Endothelial cell (in vitro differentiated cells): ENCODE results near the gene ZNF521. TPM values are rescaled to one million over a fixed set of nuclear protein-coding genes. Genes with fewer than 3 reads are reported as not detected.

Experiments
- DNase-seq: peaks from one replicate; pipeline ENCODE4 v3.0.0; 2021; ENCODE audit warnings: low spot score
- H3K27ac Mint-ChIP-seq: one replicate; pipeline ENCODE4 v1.8.0; 2021; ENCODE audit warnings: mixed read lengths, inconsistent platforms; ENCODE audit not compliant: unreplicated experiment
- H3K27me3 Mint-ChIP-seq: one replicate; pipeline ENCODE4 v1.8.0; 2021; ENCODE audit warnings: mild to moderate bottlenecking, moderate library complexity, mixed read lengths, inconsistent platforms; ENCODE audit not compliant: unreplicated experiment
- H3K36me3 Mint-ChIP-seq: one replicate; pipeline ENCODE4 v1.8.0; 2021; ENCODE audit warnings: mild to moderate bottlenecking, low read depth, mixed read lengths, inconsistent platforms; ENCODE audit not compliant: unreplicated experiment
- H3K4me1 Mint-ChIP-seq: one replicate; pipeline ENCODE4 v1.8.0; 2021; ENCODE audit warnings: mild to moderate bottlenecking, mixed read lengths, inconsistent platforms; ENCODE audit not compliant: unreplicated experiment
- H3K4me3 Mint-ChIP-seq: one replicate; pipeline ENCODE4 v1.8.0; 2021; ENCODE audit warnings: mild to moderate bottlenecking, mixed read lengths, inconsistent platforms; ENCODE audit not compliant: unreplicated experiment
- H3K9me3 Mint-ChIP-seq: one replicate; pipeline ENCODE4 v1.8.0; 2021; ENCODE audit warnings: mixed read lengths, inconsistent platforms; ENCODE audit not compliant: unreplicated experiment
- total RNA-seq: library from RNA; stranded (reverse); fragmentation: NEBNext Ultra II Directional; extraction: Animal tissue kit (Norgen Biotek cat#: 25700); gene quantifications from one replicate; pipeline ENCODE4 v1.2.1, GENCODE V29; 2021; ENCODE audit not compliant: unreplicated experiment
- TF ChIP-seq, protein P1 (sequence below): fragments of 200-600 bp; sonication (generic); IDR thresholded peaks from one replicate; pipeline ENCODE4 v1.5.0; 2021; ENCODE audit warnings: antibody characterized with exemption; ENCODE audit not compliant: unreplicated experiment

Gene ZNF521
- total RNA-seq, 1 donor from 2014 or later: 238 TPM

GRCh38 chr18:25231327-25231691 is 120.7 kb downstream of the ZNF521 start:
- peak overlapping the region; percentile 96 for H3K27ac Mint-ChIP-seq
- peak overlapping the region; percentile 79 for H3K4me3 Mint-ChIP-seq
- DNase-seq: no peak
- peaks cover 74% of the 10 kb centered on the region for H3K4me1 Mint-ChIP-seq
- peaks cover 24% of the 10 kb centered on the region for H3K36me3 Mint-ChIP-seq
- H3K27me3 Mint-ChIP-seq: peaks cover 4% of the 10 kb centered on the region
- TF ChIP-seq, protein P1, sequence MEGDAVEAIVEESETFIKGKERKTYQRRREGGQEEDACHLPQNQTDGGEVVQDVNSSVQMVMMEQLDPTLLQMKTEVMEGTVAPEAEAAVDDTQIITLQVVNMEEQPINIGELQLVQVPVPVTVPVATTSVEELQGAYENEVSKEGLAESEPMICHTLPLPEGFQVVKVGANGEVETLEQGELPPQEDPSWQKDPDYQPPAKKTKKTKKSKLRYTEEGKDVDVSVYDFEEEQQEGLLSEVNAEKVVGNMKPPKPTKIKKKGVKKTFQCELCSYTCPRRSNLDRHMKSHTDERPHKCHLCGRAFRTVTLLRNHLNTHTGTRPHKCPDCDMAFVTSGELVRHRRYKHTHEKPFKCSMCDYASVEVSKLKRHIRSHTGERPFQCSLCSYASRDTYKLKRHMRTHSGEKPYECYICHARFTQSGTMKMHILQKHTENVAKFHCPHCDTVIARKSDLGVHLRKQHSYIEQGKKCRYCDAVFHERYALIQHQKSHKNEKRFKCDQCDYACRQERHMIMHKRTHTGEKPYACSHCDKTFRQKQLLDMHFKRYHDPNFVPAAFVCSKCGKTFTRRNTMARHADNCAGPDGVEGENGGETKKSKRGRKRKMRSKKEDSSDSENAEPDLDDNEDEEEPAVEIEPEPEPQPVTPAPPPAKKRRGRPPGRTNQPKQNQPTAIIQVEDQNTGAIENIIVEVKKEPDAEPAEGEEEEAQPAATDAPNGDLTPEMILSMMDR: no peak
- no peaks in the 10 kb centered on the region for H3K9me3 Mint-ChIP-seq

GRCh38 chr18:25230658-25231326 is 121.2 kb downstream of the ZNF521 start:
- peak; percentile 49 for DNase-seq
- peaks cover 29% of the 10 kb centered on the region for H3K36me3 Mint-ChIP-seq
- no peaks in the 10 kb centered on the region for H3K9me3 Mint-ChIP-seq
- H3K4me3 Mint-ChIP-seq: peak overlapping the region; percentile 79
- H3K27me3 Mint-ChIP-seq: peaks cover 4% of the 10 kb centered on the region
- peak overlapping the region; percentile 96 for H3K27ac Mint-ChIP-seq
- TF ChIP-seq, protein P1: no peak
- H3K4me1 Mint-ChIP-seq: peaks cover 76% of the 10 kb centered on the region

DNA sequence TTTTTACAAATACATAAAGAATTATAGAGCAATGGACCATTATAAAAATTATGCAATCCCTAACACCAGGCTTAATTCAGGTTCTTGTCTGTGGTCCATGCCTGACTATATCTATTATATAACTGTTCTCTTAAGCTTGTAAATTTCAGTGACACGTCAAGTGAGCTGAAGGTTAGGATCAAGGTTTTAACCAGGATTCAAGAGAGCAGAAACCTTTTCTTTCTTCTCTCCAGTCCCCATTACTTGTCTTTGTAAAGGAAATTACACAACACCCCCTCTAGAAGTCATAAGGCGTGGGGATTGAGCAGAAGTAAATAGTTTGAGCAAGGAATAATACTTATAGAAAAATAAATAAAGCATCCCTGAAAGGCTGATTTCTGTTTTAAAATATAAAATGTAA is 122.0 kb downstream of the ZNF521 start:
- Mint-ChIP-seq H3K36me3 (peaks cover 38% of the 10 kb centered on the region), H3K27ac (peak overlapping the region; percentile 96), H3K4me1 (peaks cover 76% of the 10 kb centered on the region), H3K4me3 (no peak overlapping the region), H3K27me3 (peaks cover 8% of the 10 kb centered on the region), H3K9me3 (no peaks in the 10 kb centered on the region)
- DNase-seq: no peak
- TF ChIP-seq, protein P1: no peak

- Mint-ChIP-seq H3K4me1 (peaks cover 82% of the 10 kb centered on the region), H3K27me3 (peaks cover 9% of the 10 kb centered on the region), H3K36me3 (peaks cover 46% of the 10 kb centered on the region), H3K4me3 (peak overlapping the region; percentile 58), H3K27ac (peak overlapping the region; percentile 96), H3K9me3 (no peaks in the 10 kb centered on the region)
- TF ChIP-seq, protein P1: no peak
- DNase-seq: peak; percentile 60
These were observed 122.9 kb downstream of the ZNF521 start for GRCh38 chr18:25229081-25229480.

DNA sequence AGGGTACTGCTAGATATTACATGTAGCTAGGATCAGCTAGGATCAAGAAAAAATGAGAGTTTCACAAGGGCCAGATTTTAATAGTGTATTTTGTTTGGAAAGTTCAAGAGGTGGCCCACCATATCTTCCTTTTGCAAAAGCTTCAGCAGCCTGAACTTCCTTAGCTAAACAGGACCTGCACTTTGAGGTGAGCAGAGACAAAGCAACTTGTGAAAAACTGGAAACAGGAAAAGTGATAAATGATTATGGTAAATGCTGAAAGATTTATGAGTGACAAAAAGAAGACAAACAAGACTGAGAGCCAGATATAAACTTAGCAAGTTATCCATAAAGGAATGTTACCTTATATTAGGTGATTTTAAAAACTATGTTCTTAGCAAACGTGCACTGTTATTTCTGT is 123.6 kb downstream of the ZNF521 start:
- H3K27ac Mint-ChIP-seq: peak overlapping the region; percentile 96
- H3K36me3 Mint-ChIP-seq: peaks cover 53% of the 10 kb centered on the region

More for the DNA sequence above, 123.6 kb downstream of the ZNF521 start:
- Mint-ChIP-seq H3K9me3 (no peaks in the 10 kb centered on the region), H3K4me1 (peaks cover 78% of the 10 kb centered on the region), H3K27me3 (peaks cover 9% of the 10 kb centered on the region), H3K4me3 (peak overlapping the region; percentile 51)
- DNase-seq: no peak
- TF ChIP-seq, protein P1: no peak
